GM12872 (cell line): ENCODE results near the gene FTCD.

ENCODE experiments used
- CTCF ChIP-seq: IDR thresholded peaks from 3 replicates; pipeline ENCODE4 v1.5.1; 2011; ENCODE audit warnings: low read depth, mild to moderate bottlenecking, low read length, moderate library complexity; ENCODE audit not compliant: insufficient read depth

The FTCD gene

DNA sequence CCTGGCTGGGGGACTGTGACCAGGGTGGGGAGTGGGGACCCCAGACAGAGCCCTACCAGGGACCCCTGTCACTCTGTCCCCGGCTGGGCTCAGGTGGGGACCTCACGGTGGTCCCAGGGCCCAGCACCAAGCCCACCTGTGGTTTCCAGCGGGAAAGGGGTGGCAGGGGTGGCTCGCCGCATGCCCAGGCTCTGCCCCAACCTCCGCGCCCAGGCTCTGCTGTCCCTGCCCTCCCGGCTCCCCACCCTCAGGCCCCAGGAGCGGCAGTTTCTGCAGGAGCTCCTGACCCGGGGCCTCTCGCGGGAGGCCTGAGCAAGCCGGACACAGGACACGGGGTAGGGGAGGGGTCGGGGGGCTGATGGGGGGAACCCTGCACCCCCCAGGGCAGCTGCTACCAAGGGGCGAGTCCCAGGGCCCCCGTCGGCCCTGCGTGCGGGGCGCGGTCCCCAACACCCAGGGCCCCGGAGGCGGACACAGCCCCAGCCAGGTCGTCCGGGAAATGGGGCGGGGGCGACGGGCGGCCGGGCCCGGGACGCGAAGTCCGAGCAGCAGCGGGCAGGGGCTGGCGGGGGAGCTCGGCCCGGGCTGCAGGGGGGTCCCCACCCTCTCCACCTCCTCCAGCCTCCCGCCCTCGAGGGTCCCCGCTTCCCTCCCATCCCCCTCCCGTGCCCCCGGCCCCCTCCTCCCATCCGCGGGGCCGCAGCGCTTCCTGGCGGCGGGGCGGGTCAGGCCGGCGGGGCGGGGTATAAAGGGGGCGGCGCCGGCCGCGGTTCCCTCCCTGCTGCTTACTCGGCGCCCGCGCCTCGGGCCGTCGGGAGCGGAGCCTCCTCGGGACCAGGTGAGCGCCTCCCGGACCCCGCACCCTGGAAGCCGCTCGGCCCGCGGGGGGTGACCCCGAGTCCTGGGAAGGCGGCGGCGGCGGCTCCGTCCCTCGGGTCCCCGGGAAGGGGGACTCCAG is 57.8 kb downstream of the FTCD start, which contains the start of gene COL6A2:
COL6A2 (plus strand) TSS at position 777 of the 958 bp plus-strand sequence.
- no peak for TF ChIP-seq CTCF

DNA sequence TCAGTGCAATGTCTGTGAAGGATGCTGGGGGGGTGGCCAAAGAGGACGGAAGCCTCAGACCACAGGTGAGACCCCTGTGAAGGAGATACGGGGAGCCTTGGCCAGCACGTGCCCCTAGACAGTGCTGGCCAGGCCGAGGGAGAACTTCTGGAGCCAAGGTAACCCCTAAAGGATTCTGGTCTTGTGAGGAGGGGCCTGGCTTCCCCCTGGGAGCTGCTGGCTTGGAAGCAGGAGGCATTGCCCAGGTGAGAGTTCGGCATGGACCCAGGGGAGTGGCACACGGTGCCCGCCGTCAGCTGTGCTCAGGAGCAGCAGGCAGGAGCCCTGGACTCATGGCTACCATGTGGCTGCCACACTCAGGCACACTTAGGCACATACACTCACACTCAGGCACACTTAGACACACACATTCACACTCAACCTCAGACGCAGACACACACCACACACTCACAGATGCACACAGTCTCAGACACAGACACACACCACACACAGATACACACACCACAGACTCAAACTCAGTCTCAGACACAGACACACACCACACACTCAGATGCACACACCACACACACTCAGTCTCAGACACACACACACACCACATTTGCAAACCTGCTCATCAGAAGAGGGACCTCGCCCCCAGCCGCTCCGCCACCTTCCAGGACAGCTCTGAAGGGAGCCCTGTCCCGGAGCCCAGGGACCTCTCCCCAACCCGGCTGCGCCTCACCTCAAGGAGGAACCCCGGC is 58.6 kb downstream of the FTCD start:
- no peak for TF ChIP-seq CTCF

DNA sequence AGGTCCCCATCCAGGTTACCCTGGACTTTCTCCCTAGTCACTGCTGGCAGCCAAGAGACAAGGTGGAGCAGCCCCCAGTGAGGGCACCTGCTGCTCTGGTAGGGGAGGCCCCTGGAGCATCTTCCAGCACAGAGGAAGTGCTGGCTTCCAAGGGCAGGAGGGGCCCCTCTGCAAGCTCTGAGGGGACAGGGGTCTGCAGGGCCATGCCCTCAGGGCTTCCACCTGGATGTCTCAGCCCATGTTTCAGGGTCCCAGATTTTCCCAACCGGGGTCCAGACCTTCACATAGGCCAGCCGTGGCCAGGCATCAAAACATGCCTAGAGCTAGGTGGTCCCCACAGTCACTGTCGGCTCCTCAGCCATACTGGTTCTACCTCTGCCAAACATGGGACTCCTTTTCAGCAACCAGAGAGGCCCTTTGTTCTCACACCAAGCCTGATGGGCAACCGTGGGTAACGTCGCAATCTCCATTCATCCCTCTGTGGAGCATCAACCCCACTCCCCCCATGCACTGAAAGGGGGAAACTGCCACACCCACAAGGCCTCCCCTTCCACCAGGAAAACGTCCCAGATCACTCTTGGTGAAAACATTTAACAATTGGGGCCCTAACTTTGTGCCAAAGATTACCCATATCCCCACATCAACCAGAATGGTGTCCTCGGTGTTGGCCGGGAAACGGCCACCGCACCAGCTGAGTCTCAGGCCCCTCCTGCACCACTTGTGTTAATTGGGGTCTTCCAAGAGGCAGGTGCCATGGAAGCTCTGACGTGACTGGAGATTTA is 59.4 kb downstream of the FTCD start:
- no peak for TF ChIP-seq CTCF

- no peak for TF ChIP-seq CTCF
These were observed 60.2 kb downstream of the FTCD start for GRCh38 chr21:46095083-46095719.

- no peak for TF ChIP-seq CTCF
These were observed 60.8 kb downstream of the FTCD start for GRCh38 chr21:46094401-46095082.

- no peak for TF ChIP-seq CTCF
These were observed 61.5 kb downstream of the FTCD start for GRCh38 chr21:46093668-46094400.
